ENCODE measurements around the gene FRMPD2.
"Not testable (repeated sequence)": the region's sequence is repeated elsewhere in the genome, so short reads cannot be mapped to it uniquely, and the experiment has no call there.

The FRMPD2 gene

DNA sequence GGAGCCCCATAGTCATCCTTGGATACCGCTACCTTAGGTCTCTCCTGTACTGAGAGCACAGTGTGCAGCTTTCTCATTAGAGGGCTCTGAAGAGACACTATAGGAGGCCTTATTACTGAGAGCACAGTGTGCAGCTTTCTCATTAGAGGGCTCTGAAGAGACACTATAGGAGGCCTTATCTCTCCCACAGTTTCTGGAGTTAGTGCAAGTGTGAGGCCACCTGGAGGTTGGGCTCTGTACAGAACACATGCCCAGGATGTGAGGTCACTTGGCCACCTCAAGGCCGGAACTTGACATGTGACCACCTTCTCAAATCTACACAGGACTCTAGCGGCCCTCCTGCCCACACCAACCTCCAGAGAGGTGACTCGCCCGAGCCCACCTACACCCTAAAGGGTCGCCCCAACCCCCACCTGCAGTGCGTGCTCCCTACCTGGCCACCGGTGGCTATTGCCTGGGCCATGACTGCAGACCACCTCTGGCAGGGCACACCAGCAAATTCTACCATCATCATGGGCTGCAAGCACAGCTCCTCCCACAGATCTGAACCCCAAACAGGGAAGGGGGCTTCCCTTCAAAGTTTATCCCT is 24.6 kb downstream of the FRMPD2 start:
- DNase-seq: no peak

GRCh38 chr10:48249004-48249762 is 25.3 kb downstream of the FRMPD2 start:
- DNase-seq: no peak

- no peak for DNase-seq
Observed at GRCh38 chr10:48248462-48248861, 26.0 kb downstream of the FRMPD2 start.

DNA sequence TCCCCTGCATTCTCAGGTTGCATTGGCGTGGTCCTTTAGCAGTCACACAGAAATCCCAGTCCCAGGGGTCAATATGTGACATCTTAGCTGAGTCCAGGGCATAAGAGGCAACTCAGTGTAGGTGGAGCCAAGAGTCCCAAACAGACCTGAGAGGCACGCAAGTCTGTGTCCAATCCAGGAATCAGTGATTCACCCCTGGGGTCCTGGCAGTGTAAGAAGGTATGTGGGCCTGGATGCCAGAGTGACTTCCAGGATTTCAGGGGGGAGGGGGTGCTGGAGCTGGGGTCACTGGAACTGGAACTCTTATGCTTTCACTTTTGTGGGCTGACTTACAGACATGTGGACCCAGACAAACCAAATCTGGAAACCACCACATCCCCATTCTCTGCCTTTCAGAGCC is 26.8 kb downstream of the FRMPD2 start:
- no peak for DNase-seq

- no peak for DNase-seq
Observed at GRCh38 chr10:48246501-48246900, 28.0 kb downstream of the FRMPD2 start.

- no peak for DNase-seq
Observed at GRCh38 chr10:48245977-48246376, 28.5 kb downstream of the FRMPD2 start.

- DNase-seq: not testable (repeated sequence)
Observed at GRCh38 chr10:48243921-48244320, 30.6 kb downstream of the FRMPD2 start.

DNA sequence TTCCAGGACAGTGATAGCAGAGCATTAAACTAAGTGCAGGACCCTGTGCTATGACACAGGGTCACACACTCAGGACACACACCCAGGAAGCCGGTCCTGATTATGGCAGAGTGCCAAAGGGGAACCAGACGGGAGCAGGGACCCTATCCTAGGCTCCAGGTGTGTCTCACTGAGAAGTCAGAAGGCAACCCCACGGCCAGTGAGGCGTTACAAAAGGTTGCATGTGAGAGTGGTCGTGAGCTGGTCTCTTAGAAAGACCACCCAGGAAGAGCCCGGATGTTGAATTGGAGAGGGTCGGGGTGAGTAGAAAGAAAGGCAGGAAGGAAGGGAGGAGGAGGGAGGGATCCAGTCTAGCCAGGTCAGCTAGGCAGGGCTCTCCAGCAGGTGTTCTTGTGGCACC is 31.0 kb downstream of the FRMPD2 start:
- DNase-seq: no peak

DNA sequence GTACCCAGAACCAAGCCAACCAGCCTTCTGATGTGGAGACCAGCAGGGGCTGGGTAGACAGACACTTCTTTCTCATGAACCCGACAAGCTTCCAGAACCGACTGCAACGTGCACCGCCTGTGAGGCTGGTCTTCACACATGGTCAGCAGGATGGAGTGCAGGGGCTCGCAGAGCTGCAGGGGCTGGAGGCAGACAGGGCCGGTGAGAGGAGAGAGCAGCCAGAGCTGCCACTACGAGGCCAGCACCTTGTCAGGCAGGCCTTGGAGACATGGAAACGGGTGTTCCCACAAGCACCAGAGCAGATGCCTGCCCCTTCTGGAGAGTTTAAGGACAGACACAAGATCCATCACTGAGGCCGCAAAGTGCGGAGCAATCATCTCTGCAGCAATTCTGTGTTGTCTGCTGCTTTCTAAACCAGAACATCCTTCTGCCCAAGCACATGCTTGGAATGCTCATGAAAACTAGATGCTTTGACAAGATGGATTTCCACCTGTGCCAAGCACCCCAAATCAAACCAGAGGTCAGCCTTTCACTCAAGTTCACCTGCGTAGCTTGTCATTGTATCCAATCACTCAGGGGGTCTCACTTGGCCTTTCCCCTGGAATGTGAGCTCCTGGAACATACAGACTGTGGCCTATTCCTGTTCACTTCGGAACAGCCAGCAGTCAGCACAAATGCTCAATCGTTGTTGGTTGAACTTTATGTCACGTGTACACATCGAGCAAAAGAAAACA is 32.2 kb downstream of the FRMPD2 start:
- DNase-seq: no peak

- DNase-seq: no peak
Observed at GRCh38 chr10:48241332-48241731, 33.2 kb downstream of the FRMPD2 start.

- no peak for DNase-seq
Observed at GRCh38 chr10:48240196-48240595, 34.3 kb downstream of the FRMPD2 start.

DNA sequence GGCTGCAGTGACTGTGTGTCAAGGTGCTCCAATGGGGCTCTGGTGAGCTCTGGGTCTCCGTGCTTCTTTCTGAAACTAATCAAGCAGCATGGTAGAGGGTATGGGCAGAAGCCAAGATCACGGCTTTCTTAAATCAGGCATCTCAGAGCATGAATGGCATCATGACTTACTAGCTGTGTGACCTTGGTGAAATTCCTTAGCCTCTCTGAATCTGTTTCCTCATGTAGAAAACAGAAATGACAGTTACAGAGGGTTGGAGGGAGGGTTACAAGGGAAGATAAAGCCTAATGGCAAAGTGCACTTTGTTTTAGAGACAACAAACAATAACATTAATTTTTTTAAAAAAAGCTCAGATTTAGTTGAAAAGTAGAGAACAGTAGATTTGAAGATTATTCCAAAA is 34.9 kb downstream of the FRMPD2 start:
- DNase-seq: no peak

DNA sequence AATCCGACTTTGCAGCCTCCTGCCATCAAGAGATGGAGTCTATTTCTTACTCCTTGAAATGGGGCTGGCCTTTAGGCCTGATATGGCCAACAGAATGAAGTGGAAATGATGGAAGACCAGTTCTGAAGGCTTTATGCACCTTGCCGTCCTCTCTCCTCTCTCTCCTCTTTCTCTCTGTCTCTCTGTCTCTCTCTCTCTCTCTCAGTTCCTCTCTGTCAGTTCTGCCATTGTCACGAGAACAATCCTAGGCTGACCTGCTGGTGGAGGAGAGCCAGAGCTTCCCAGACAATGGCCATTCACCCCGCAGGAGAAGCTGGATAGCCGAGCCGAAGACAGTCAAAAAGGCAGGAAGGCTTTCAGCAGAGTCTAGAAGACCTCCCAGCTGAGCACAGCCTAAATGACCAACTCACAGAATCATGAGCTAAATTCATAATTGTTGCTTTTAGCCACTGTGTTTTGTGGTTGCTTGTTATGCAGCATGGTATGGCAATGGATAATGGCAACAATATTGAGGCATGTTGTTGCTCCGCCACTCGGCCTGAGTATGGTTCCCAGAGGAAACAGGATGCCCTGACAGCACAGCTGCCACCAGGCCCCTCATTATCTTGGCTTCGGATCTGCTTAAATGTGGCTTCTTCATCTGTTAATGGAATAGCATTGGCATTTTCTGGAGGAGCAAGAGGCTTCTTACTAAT is 35.5 kb downstream of the FRMPD2 start:
- no peak for DNase-seq

GRCh38 chr10:48237259-48238250 is 36.9 kb downstream of the FRMPD2 start:
- DNase-seq: no peak

DNA sequence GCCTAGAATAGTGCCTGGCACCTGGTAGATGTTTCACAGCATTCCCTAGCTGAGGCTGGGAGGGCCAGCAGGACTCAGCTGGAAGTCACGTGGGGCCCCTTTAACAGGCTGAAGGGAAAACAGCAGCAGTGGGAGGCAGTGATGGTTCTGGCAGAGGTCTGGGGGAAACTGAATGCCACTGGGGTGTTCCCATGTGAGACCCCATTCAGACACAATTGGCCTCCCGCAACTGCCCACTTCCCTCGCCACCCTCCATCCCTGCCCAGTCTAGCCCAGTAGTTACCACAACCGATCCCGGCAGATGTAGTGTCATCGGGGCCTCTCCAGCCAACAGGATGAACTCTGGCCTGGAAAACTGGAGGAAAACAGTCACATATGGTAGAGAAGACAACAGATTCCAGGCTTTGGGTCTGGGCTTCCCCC is 38.3 kb downstream of the FRMPD2 start:
- no peak for DNase-seq

DNA sequence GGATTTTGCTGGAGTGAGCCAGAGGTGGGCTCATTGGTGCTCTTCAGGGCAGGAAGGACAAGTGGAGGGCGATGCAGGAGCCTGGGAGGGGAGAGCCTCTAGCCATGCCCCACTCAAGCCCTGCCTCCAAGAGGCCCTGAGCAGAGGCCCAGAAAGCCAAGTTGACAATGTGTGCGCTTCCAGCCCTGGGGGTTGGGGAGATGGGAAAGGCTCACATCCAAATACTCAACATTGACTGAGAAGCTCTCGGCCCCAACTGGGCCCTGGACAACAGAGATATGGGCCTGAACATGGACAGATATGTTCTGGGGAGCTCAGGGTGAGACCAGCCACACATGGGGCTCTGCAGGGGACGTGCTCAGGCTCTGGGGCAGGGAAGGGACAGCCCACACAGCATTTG is 39.0 kb downstream of the FRMPD2 start:
- no peak for DNase-seq

- DNase-seq: no peak
Observed at GRCh38 chr10:48234787-48235186, 39.7 kb downstream of the FRMPD2 start.

DNA sequence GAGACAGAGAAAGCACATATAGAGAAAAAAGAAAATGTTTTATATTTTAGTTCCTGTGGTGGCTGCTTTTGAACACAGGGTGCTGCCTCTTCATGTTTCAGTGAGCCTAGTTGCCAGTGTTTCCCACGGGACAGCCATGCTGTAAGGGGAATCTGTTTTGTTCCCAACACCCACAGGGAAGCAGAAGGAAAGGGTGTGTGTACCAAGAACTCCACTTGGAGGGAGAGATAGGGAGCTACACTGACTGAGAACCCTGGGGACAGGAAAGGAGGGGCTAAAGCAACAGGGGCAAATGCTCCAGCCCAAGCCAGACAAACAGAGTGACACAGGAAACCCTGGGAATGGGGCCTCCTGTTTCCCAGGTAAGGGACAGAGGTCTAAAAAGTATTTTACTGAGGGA is 40.2 kb downstream of the FRMPD2 start:
- DNase-seq: no peak

DNA sequence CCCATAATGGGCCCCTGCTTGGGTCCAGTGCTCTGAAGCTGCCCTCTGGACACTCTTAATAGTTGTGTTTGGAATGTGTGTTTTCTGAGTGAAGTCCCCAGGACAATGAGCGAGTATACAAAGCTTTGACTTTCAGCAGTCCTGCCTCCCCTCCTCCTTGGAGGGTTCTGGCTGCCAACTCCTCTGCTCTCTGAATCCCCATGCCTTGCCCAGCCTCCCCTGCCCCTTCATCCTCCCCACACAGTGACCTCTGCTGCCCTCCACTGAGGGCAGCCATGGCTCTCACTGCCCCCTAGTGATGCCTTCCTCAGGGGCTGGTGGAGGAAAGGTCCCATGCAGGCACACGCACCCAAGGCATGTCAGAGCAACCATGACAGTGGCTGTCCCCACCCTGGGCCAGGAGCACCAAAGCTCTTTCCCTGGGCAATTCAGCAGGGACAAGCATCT is 40.9 kb downstream of the FRMPD2 start:
- no peak for DNase-seq

GRCh38 chr10:48232717-48233447 is 41.6 kb downstream of the FRMPD2 start:
- DNase-seq: no peak

GRCh38 chr10:48231699-48232315 is 42.7 kb downstream of the FRMPD2 start:
- no peak for DNase-seq

Measured in 8988T (cell line).